Liver (tissue), 9 donors: Measurements from ENCODE around the gene SIK3. TPM values are rescaled to one million over a fixed set of nuclear protein-coding genes. Genes with fewer than 3 reads are reported as not detected.

Experiments
- DNase-seq: peaks from one replicate; pipeline ENCODE4 v3.0.0-alpha.2; 2017; ENCODE audit warnings: low spot score
- H3K27ac ChIP-seq, 2 donors: one replicate each; pipeline ENCODE4 v1.7.0; 2013; ENCODE audit warnings: inconsistent platforms in 2 of 2, low read length in 2 of 2, control low read depth in 1 of 2, low read depth in 1 of 2, mild to moderate bottlenecking in 1 of 2
- H3K27me3 ChIP-seq, 4 donors: one replicate each; pipeline versions ENCODE4 v1.6.1 to v1.7.0; 2013; ENCODE audit warnings: low read length in 3 of 4, inconsistent platforms in 1 of 4, mild to moderate bottlenecking in 1 of 4, moderate library complexity in 1 of 4; ENCODE audit not compliant: control insufficient read depth in 4 of 4, insufficient read depth in 4 of 4
- H3K36me3 ChIP-seq, 4 donors: one replicate each; pipeline versions ENCODE4 v1.6.1 to v1.7.0; 2013; ENCODE audit warnings: low read length in 3 of 4, mild to moderate bottlenecking in 3 of 4, low read depth in 1 of 4, moderate library complexity in 1 of 4; ENCODE audit not compliant: control insufficient read depth in 4 of 4, insufficient read depth in 3 of 4
- H3K4me1 ChIP-seq, 4 donors: one replicate each; pipeline versions ENCODE4 v1.6.1 to v1.7.0; 2013; ENCODE audit warnings: low read length in 3 of 4, mild to moderate bottlenecking in 3 of 4, moderate library complexity in 1 of 4; ENCODE audit not compliant: control insufficient read depth in 4 of 4, insufficient read depth in 4 of 4
- H3K4me3 ChIP-seq, 3 donors: one replicate each; pipeline versions ENCODE4 v1.6.1 to v1.7.0; 2013; ENCODE audit warnings: low read length in 3 of 3, control low read depth in 1 of 3, low read depth in 1 of 3, mild to moderate bottlenecking in 1 of 3
- H3K9ac ChIP-seq, 2 donors: one replicate each; pipeline ENCODE4 v1.7.0; 2013; ENCODE audit warnings: low read length in 2 of 2, mild to moderate bottlenecking in 2 of 2, moderate library complexity in 2 of 2, control low read depth in 1 of 2, low read depth in 1 of 2
- H3K9me3 ChIP-seq, 4 donors: one replicate each; pipeline versions ENCODE4 v1.6.1 to v1.7.0; 2013; ENCODE audit warnings: low read length in 3 of 4; ENCODE audit not compliant: control insufficient read depth in 4 of 4
- ATF3 ChIP-seq: IDR thresholded peaks from 2 replicates; pipeline ENCODE4 v1.6.1; 2016; ENCODE audit warnings: antibody characterized with exemption
- CTCF ChIP-seq: fragments of 150-350 bp; IDR thresholded peaks from 2 replicates; pipeline ENCODE4 v1.5.1; 2017; ENCODE audit warnings: improper control_type of control experiment, low read depth, low read length; ENCODE audit not compliant: missing input control
- EGR1 ChIP-seq, 2 donors: IDR thresholded peaks; 2 replicates each; pipeline ENCODE4 v1.6.1; 2016 to 2018; ENCODE audit warnings: antibody characterized with exemption in 2 of 2, low read depth in 2 of 2
- FOXA1 ChIP-seq: IDR thresholded peaks from 2 replicates; pipeline ENCODE4 v1.6.1; 2016; ENCODE audit warnings: antibody characterized with exemption
- FOXA2 ChIP-seq: IDR thresholded peaks from 2 replicates; pipeline ENCODE4 v1.6.1; 2016; ENCODE audit warnings: antibody characterized with exemption
- GABPA ChIP-seq, 2 donors: IDR thresholded peaks in 1 of 2; conservative IDR thresholded peaks in 1 of 2; 2 replicates each; pipeline ENCODE4 v1.6.1; 2016; ENCODE audit warnings: antibody characterized with exemption in 2 of 2, mild to moderate bottlenecking in 1 of 2, moderate library complexity in 1 of 2
- HNF4A ChIP-seq, 2 donors: conservative IDR thresholded peaks; 2 replicates each; pipeline ENCODE4 v1.6.1; 2016; ENCODE audit warnings: antibody characterized with exemption in 2 of 2, mild to moderate bottlenecking in 2 of 2
- HNF4G ChIP-seq: IDR thresholded peaks from 2 replicates; pipeline ENCODE4 v1.6.1; 2016; ENCODE audit warnings: antibody characterized with exemption
- JUND ChIP-seq, 2 donors: IDR thresholded peaks; 2 replicates each; pipeline ENCODE4 v1.6.1; 2016; ENCODE audit warnings: antibody characterized with exemption in 2 of 2
- MAX ChIP-seq: IDR thresholded peaks from 2 replicates; pipeline ENCODE4 v1.6.1; 2016; ENCODE audit warnings: antibody characterized with exemption
- NR2F2 ChIP-seq: IDR thresholded peaks from 2 replicates; pipeline ENCODE4 v1.6.1; 2016; ENCODE audit warnings: antibody characterized with exemption
- RAD21 ChIP-seq, 2 donors: IDR thresholded peaks; 2 replicates each; pipeline ENCODE4 v1.6.1; 2016; ENCODE audit warnings: antibody characterized with exemption in 2 of 2, mild to moderate bottlenecking in 2 of 2
- REST ChIP-seq: IDR thresholded peaks from 2 replicates; pipeline ENCODE4 v1.6.1; 2016; ENCODE audit warnings: antibody characterized with exemption, mild to moderate bottlenecking
- RXRA ChIP-seq, 2 donors: IDR thresholded peaks; 2 replicates each; pipeline ENCODE4 v1.6.1; 2017 to 2018; ENCODE audit warnings: antibody characterized with exemption in 2 of 2, mild to moderate bottlenecking in 1 of 2
- SP1 ChIP-seq: IDR thresholded peaks from 2 replicates; pipeline ENCODE4 v1.6.1; 2018; ENCODE audit warnings: antibody characterized with exemption, mild to moderate bottlenecking
- TAF1 ChIP-seq: conservative IDR thresholded peaks from 2 replicates; pipeline ENCODE4 v1.6.1; 2016; ENCODE audit warnings: antibody characterized with exemption, mild to moderate bottlenecking
- YY1 ChIP-seq: IDR thresholded peaks from 2 replicates; pipeline ENCODE4 v1.6.1; 2016; ENCODE audit warnings: antibody characterized with exemption, mild to moderate bottlenecking
- ZBTB33 ChIP-seq: IDR thresholded peaks from 2 replicates; pipeline ENCODE4 v1.6.1; 2016; ENCODE audit warnings: antibody characterized with exemption
- WGBS: extraction: QIAGEN DNeasy Blood & Tissue Kit; methylation state at CpG from one replicate; pipeline ENCODE4 v1.1.7; 2013; 5-methylcytosine and 5-hydroxymethylcytosine counted together
- polyA plus RNA-seq, 2 donors: library from polyadenylated mRNA; stranded (reverse) in 1 of 2; unstranded in 1 of 2; fragments of 200-250 nt in 1 of 2; fragments of >200 nt in 1 of 2; fragmentation: Nextera tagmentation in 1 of 2; extraction: Ambion mirVana in 1 of 2; gene quantifications; one replicate each; pipeline versions ENCODE4 v1.2.1 to v1.2.3, GENCODE V29; 2013 to 2015
- total RNA-seq, 2 donors: library from RNA; depleted of rRNA; stranded (reverse); fragments of >200 nt; gene quantifications; one replicate each; pipeline ENCODE4 v1.2.3, GENCODE V29; 2014
- donor health status: healthy.
- donor health status: healthy.
- donor health status: healthy.
- donor health status: healthy.
- donor health status: healthy.

The SIK3 gene
- total and polyA plus RNA-seq, 4 donors, result 6.9 to 52.4 (median 14.4) TPM

GRCh38 chr11:117073539-117073938, 24.7 kb downstream of the SIK3 start (continued):
- TF ChIP-seq ATF3 (no peak), CTCF (no peak)

GRCh38 chr11:117072517-117073461, 25.4 kb downstream of the SIK3 start:
- Histone ChIP-seq H3K9ac (no peak overlapping the region), H3K27me3 (no peaks in the 10 kb centered on the region), H3K36me3 (no peaks in the 10 kb centered on the region), H3K27ac (peak overlapping the region; percentile 73 to 87), H3K9me3 (no peaks in the 10 kb centered on the region), H3K4me1 (peaks cover 25 to 60% (median 54%) of the 10 kb centered on the region in 4 donors), H3K4me3 (no peak overlapping the region)
- TF ChIP-seq REST (peak; percentile 73), JUND (IDR thresholded peaks at IDR 0.05) (peak; percentile 99 to 100), RXRA (IDR thresholded peaks at IDR 0.05) (peak; percentile 74 to 95), MAX (peak; percentile 60), EGR1 (IDR thresholded peaks at IDR 0.05; ENCODE audit: low read depth in 2 of 2) (peak in 1 of 2 donors; percentile 89), GABPA (IDR thresholded peaks at IDR 0.05 in 1 of 2, conservative IDR thresholded peaks at IDR 0.05 in 1 of 2) (no peak), CTCF (no peak), RAD21 (IDR thresholded peaks at IDR 0.05) (peak; percentile 53 to 57), FOXA2 (no peak), NR2F2 (peak; percentile 71), FOXA1 (peak; percentile 70), ZBTB33 (peak; percentile 86), HNF4A (conservative IDR thresholded peaks at IDR 0.05) (peak; percentile 49 to 72), ATF3 (peak; percentile 97), TAF1 (no peak), HNF4G (no peak), YY1 (peak; percentile 97), SP1 (peak; percentile 60)
- 74% methylated on average over 5 of the region's 5 CpGs for WGBS
- no peak for DNase-seq
